ENCODE measurements around the gene KRTAP4-7.
"Not testable (repeated sequence)": the region's sequence is repeated elsewhere in the genome, so short reads cannot be mapped to it uniquely, and the experiment has no call there.

KRTAP4-7 gene

GRCh38 chr17:41084100-41084856 lies at the start of gene KRTAP4-7:
Gene KRTAP4-7, plus strand, starts transcription at chr17:41084150. Its CDS starts 57 bp downstream, at chr17:41084207.
- DNase-seq (ENCODE audit: low read depth): not testable (repeated sequence)

- DNase-seq (ENCODE audit: low read depth): not testable (repeated sequence)
Measured at GRCh38 chr17:41034346-41034935, 49.5 kb upstream of the KRTAP4-7 start, which contains the start of gene KRTAP1-3. Gene KRTAP1-3, minus strand, starts transcription at chr17:41034874. Its CDS starts 53 bp downstream, at chr17:41034821.

GRCh38 chr17:41037853-41038350 lies 46.0 kb upstream of the KRTAP4-7 start:
- no peak for DNase-seq (ENCODE audit: low read depth)

- DNase-seq (ENCODE audit: low read depth): not testable (repeated sequence)
Measured at GRCh38 chr17:41040783-41041571, 43.0 kb upstream of the KRTAP4-7 start, which contains the start of gene KRTAP1-1. Gene KRTAP1-1, minus strand, starts transcription at chr17:41041450. Its CDS starts 53 bp downstream, at chr17:41041397.

- no peak for DNase-seq (ENCODE audit: low read depth)
Measured at GRCh38 chr17:41042953-41043352, 41.0 kb upstream of the KRTAP4-7 start.

GRCh38 chr17:41046735-41047465 lies 37.0 kb upstream of the KRTAP4-7 start, which contains the start of gene KRTAP2-1:
Gene KRTAP2-1, minus strand, starts transcription at chr17:41047316. Its CDS starts 49 bp downstream, at chr17:41047267.
- not testable (repeated sequence) for DNase-seq (ENCODE audit: low read depth)

- no peak for DNase-seq (ENCODE audit: low read depth)
Measured at GRCh38 chr17:41048441-41048840, 35.5 kb upstream of the KRTAP4-7 start.

GRCh38 chr17:41049110-41049509 lies 34.8 kb upstream of the KRTAP4-7 start:
- no peak for DNase-seq (ENCODE audit: low read depth)

GRCh38 chr17:41052566-41052965 lies 31.4 kb upstream of the KRTAP4-7 start:
- no peak for DNase-seq (ENCODE audit: low read depth)

GRCh38 chr17:41054025-41054424 lies 29.9 kb upstream of the KRTAP4-7 start:
- no peak for DNase-seq (ENCODE audit: low read depth)

GRCh38 chr17:41054556-41054955 lies 29.4 kb upstream of the KRTAP4-7 start:
- DNase-seq (ENCODE audit: low read depth): not testable (repeated sequence)

GRCh38 chr17:41055130-41055529 lies 28.8 kb upstream of the KRTAP4-7 start, which contains the start of gene KRTAP2-2:
Gene KRTAP2-2, minus strand, starts transcription at chr17:41055230. Its CDS starts 19 bp downstream, at chr17:41055211.
- not testable (repeated sequence) for DNase-seq (ENCODE audit: low read depth)

GRCh38 chr17:41057547-41057946 lies 26.4 kb upstream of the KRTAP4-7 start:
- no peak for DNase-seq (ENCODE audit: low read depth)

- no peak for DNase-seq (ENCODE audit: low read depth)
Measured at GRCh38 chr17:41058741-41059140, 25.2 kb upstream of the KRTAP4-7 start.

GRCh38 chr17:41059276-41060051 lies 24.5 kb upstream of the KRTAP4-7 start:
- DNase-seq (ENCODE audit: low read depth): not testable (repeated sequence)

GRCh38 chr17:41060052-41060604 lies 23.8 kb upstream of the KRTAP4-7 start, which contains the start of gene KRTAP2-3:
Gene KRTAP2-3, minus strand, starts transcription at chr17:41060114. Its CDS starts 64 bp downstream, at chr17:41060050.
- DNase-seq (ENCODE audit: low read depth): no peak

- no peak for DNase-seq (ENCODE audit: low read depth)
Measured at GRCh38 chr17:41061964-41062363, 22.0 kb upstream of the KRTAP4-7 start.

- DNase-seq (ENCODE audit: low read depth): no peak
Measured at GRCh38 chr17:41063449-41063848, 20.5 kb upstream of the KRTAP4-7 start.

GRCh38 chr17:41064301-41064700 lies 19.6 kb upstream of the KRTAP4-7 start:
- DNase-seq (ENCODE audit: low read depth): no peak

All from activated T-helper 1 cell treated with Interleukin-2 at 50 U/mL for 16 hours (primary cell).